MCF 10A (cell line): ENCODE results near the gene WNT3. TPM values are rescaled to one million over a fixed set of nuclear protein-coding genes. Genes with fewer than 3 reads are reported as not detected.

ENCODE experiments used
- BruUV-seq: library from RNA; stranded (reverse); fragments of 400-500 nt; replicated peaks from 2 replicates; lab custom pipeline; 2021; lab: Mats Ljungman, UMichigan
- CTCF ChIA-PET: fragments of 300-600 bp; sonication (Branson Sonifier 250); formaldehyde crosslinking; extraction: SDS; loops from one replicate; lab custom pipeline; 2021; ENCODE audit warnings: antibody characterized with exemption, inconsistent platforms; lab: Yijun Ruan, JAX
- POLR2A ChIA-PET: fragments of 300-600, 350-650 bp; sonication (Branson Sonifier 250); formaldehyde crosslinking; extraction: SDS; loops from one replicate; lab custom pipeline; 2020; ENCODE audit warnings: antibody characterized with exemption, inconsistent platforms; lab: Yijun Ruan, JAX
- DNase-seq: peaks from one replicate; pipeline ENCODE4 v3.0.0-alpha.2; 2018; ENCODE audit not compliant: unreplicated experiment
- H3K27ac Mint-ChIP-seq: one replicate; pipeline ENCODE4 v1.8.0; 2022; ENCODE audit warnings: mild to moderate bottlenecking, low read depth, mixed read lengths; ENCODE audit not compliant: unreplicated experiment
- H3K27me3 Mint-ChIP-seq: one replicate; pipeline ENCODE4 v1.8.0; 2022; ENCODE audit warnings: mixed read lengths; ENCODE audit not compliant: insufficient read depth, unreplicated experiment
- H3K36me3 Mint-ChIP-seq: one replicate; pipeline ENCODE4 v1.8.0; 2022; ENCODE audit warnings: mild to moderate bottlenecking, moderate library complexity, mixed read lengths; ENCODE audit not compliant: insufficient read depth, unreplicated experiment
- H3K4me1 Mint-ChIP-seq: one replicate; pipeline ENCODE4 v1.8.0; 2022; ENCODE audit warnings: mixed read lengths; ENCODE audit not compliant: insufficient read depth, unreplicated experiment
- H3K4me3 Mint-ChIP-seq: one replicate; pipeline ENCODE4 v1.8.0; 2022; ENCODE audit warnings: mild to moderate bottlenecking, moderate library complexity, mixed read lengths; ENCODE audit not compliant: unreplicated experiment
- H3K9me3 Mint-ChIP-seq: one replicate; pipeline ENCODE4 v1.8.0; 2022; ENCODE audit warnings: mixed read lengths; ENCODE audit not compliant: unreplicated experiment
- intact Hi-C: fragments of 100-400 bp; cut with micrococcal nuclease; formaldehyde crosslinking; loops from 2 replicates; pipeline ENCODE4 v1.14.1; 2022
- total RNA-seq: library from RNA; stranded (reverse); gene quantifications from 2 replicates; pipeline ENCODE4 v1.2.3, GENCODE V29; 2022
- TF ChIP-seq, protein P1 (sequence below): fragments of 200-600 bp; IDR thresholded peaks from one replicate; pipeline ENCODE4 v1.8.0; 2022; ENCODE audit warnings: antibody characterized with exemption, mild to moderate bottlenecking; ENCODE audit not compliant: unreplicated experiment

The WNT3 gene
- total RNA-seq, 1 experiment from 2014 or later, result 2.4 TPM

DNA sequence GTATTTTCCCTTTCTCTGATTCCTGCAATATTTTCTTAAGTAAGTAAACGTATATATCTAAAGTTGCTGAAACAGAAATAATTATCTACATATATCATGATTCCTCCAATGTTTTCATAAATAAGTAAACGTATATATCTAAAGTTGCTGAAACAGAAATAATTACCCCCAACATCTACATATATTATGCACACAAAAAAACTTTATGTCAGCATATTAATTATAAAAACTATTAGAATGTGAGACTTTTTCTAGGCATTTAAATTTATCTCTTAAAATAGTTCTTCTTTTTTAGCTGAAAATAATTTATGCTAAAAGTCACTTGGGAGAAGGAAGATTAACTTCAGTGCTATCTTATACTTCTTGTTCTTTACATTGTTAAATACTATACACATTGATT is 88.5 kb downstream of the WNT3 start:
- intact Hi-C loops, result no loop called here
- DNase-seq, result no peak
- TF ChIP-seq, protein P1, sequence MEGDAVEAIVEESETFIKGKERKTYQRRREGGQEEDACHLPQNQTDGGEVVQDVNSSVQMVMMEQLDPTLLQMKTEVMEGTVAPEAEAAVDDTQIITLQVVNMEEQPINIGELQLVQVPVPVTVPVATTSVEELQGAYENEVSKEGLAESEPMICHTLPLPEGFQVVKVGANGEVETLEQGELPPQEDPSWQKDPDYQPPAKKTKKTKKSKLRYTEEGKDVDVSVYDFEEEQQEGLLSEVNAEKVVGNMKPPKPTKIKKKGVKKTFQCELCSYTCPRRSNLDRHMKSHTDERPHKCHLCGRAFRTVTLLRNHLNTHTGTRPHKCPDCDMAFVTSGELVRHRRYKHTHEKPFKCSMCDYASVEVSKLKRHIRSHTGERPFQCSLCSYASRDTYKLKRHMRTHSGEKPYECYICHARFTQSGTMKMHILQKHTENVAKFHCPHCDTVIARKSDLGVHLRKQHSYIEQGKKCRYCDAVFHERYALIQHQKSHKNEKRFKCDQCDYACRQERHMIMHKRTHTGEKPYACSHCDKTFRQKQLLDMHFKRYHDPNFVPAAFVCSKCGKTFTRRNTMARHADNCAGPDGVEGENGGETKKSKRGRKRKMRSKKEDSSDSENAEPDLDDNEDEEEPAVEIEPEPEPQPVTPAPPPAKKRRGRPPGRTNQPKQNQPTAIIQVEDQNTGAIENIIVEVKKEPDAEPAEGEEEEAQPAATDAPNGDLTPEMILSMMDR, result no peak
- no TSS peak for BruUV-seq
- ChIA-PET POLR2A (interaction anchor here (0.9 kb wide), 1 partner anchor 28 kb away, joined by 3 read pairs; no protein-coding TSS in a partner anchor), CTCF (no interaction called here)
- Mint-ChIP-seq H3K36me3 (no peaks in the 10 kb centered on the region), H3K4me3 (no peak overlapping the region), H3K27me3 (no peaks in the 10 kb centered on the region), H3K4me1 (peaks cover 9% of the 10 kb centered on the region), H3K9me3 (no peaks in the 10 kb centered on the region), H3K27ac (no peak overlapping the region)

DNA sequence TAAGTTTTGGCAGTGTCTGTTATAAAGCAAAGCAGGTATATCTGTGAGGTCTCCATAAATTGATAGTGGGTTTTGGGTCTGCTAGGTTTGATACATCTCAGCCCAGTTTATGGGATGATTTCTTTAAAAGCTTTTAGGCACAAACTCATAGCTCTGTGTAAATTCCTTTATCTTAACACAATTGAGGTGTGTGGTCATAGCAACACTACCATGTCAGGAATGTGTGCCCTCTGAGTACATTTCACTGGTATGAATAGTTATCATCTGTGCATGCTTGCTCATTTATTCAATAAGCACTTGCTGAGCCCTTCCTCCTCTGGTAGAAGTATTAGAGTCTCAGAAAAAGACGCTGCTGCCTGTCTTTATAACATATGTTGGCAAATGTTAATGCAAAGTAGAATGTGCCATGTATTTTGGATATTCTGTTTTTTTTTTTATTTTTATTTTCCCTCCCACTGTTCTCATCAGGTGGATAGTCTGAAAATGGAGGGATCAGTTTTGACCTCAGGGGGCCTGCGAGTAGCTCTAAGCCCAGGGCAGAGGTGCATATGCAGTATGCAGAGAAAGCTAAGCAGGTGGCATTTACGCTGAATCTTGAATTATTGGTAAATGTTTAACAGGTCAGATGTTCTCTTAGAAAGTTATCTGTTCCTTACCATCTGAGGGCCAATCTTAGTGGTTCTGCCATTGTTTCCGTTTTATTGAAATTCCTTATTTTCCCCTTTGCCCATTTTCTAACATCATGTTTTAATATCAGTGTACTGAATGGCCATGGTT is 90.7 kb downstream of the WNT3 start:
- TF ChIP-seq, protein P1, result no peak
- H3K27me3 Mint-ChIP-seq, result no peaks in the 10 kb centered on the region
- no peak overlapping the region for H3K4me3 Mint-ChIP-seq
- H3K27ac Mint-ChIP-seq, result peak overlapping the region; percentile 42
- POLR2A ChIA-PET, result no interaction called here
- no TSS peak for BruUV-seq
- no peaks in the 10 kb centered on the region for H3K9me3 Mint-ChIP-seq
- CTCF ChIA-PET, result no interaction called here
- intact Hi-C loops, result no loop called here
- peaks cover 9% of the 10 kb centered on the region for H3K4me1 Mint-ChIP-seq
- DNase-seq, result no peak
- H3K36me3 Mint-ChIP-seq, result no peaks in the 10 kb centered on the region

- intact Hi-C loops, result no loop called here
- no peak overlapping the region for H3K27ac Mint-ChIP-seq
- TF ChIP-seq, protein P1, result no peak
- H3K27me3 Mint-ChIP-seq, result no peaks in the 10 kb centered on the region
- H3K4me3 Mint-ChIP-seq, result no peak overlapping the region
- CTCF ChIA-PET, result interaction anchor here (1.9 kb wide), 1 partner anchor 11 kb away, joined by 4 read pairs; no protein-coding TSS in a partner anchor
- POLR2A ChIA-PET, result interaction anchor here (0.8 to 1.0 kb wide), 2 partner anchors 9 to 11 kb away, joined by 3 to 5 read pairs; no protein-coding TSS in a partner anchor
- H3K36me3 Mint-ChIP-seq, result peaks cover 4% of the 10 kb centered on the region
- no peak for DNase-seq
- no TSS peak for BruUV-seq
- H3K4me1 Mint-ChIP-seq, result peaks cover 9% of the 10 kb centered on the region
- no peaks in the 10 kb centered on the region for H3K9me3 Mint-ChIP-seq
These were observed 92.3 kb downstream of the WNT3 start for GRCh38 chr17:46726206-46726605.

GRCh38 chr17:46722662-46723285 is 95.7 kb downstream of the WNT3 start:
- Mint-ChIP-seq H3K27me3 (no peaks in the 10 kb centered on the region), H3K27ac (no peak overlapping the region), H3K36me3 (peaks cover 4% of the 10 kb centered on the region), H3K9me3 (no peaks in the 10 kb centered on the region), H3K4me3 (no peak overlapping the region), H3K4me1 (peaks cover 8% of the 10 kb centered on the region)
- no peak for DNase-seq
- no TSS peak for BruUV-seq
- POLR2A ChIA-PET, result no interaction called here
- intact Hi-C loops, result no loop called here
- CTCF ChIA-PET, result no interaction called here
- TF ChIP-seq, protein P1, result no peak
